HEK293 (cell line): ENCODE results near the gene DUSP12.
A peak's percentile ranks its signal among the peaks of the same experiment; 100 is the strongest.

Source experiments
- CTCF ChIA-PET: fragments of 350-600 bp; formaldehyde crosslinking; extraction: SDS; loops from one replicate; lab custom pipeline; 2021; ENCODE audit warnings: antibody characterized with exemption; lab: Yijun Ruan, JAX
- POLR2A ChIA-PET: fragments of 300-600 bp; formaldehyde crosslinking; extraction: SDS; loops from one replicate; lab custom pipeline; 2020; ENCODE audit warnings: antibody characterized with exemption, inconsistent platforms; lab: Yijun Ruan, JAX
- H3K27ac ChIP-seq: fragments of 200-500 bp; sonication (Bioruptor generic); 2 replicates; pipeline ENCODE4 v1.5.1; 2014; ENCODE audit warnings: low read depth, low read length, control low read depth, inconsistent platforms; ENCODE audit errors: extremely low read depth
- H3K36me3 ChIP-seq, 2 experiments: fragments of 200-500 bp in 1 of 2; sonication (Bioruptor generic) in 1 of 2; 1 replicate in 1 of 2; 2 replicates in 1 of 2; pipeline ENCODE4 v1.5.1; 2014 to 2017; ENCODE audit warnings: inconsistent platforms in 2 of 2, low read length in 2 of 2; ENCODE audit not compliant: control insufficient read depth in 2 of 2, insufficient read depth in 1 of 2
- H3K4me1 ChIP-seq: fragments of 200-500 bp; sonication (Bioruptor generic); 2 replicates; pipeline ENCODE4 v1.5.1; 2014; ENCODE audit warnings: mild to moderate bottlenecking, low read length, inconsistent platforms; ENCODE audit not compliant: control insufficient read depth, insufficient read depth
- H3K4me3 ChIP-seq: 2 replicates; pipeline ENCODE4 v1.5.1; 2011; ENCODE audit warnings: low read depth, mild to moderate bottlenecking, control low read depth, low read length, moderate library complexity
- H3K9me3 ChIP-seq: fragments of 200-500 bp; sonication (Bioruptor generic); 2 replicates; pipeline ENCODE4 v1.5.1; 2014; ENCODE audit warnings: low read depth, low read length, inconsistent platforms; ENCODE audit not compliant: control insufficient read depth, insufficient read depth
- FEZF1 ChIP-seq: fragments of 450-650 bp; formaldehyde crosslinking; IDR thresholded peaks from 2 replicates; pipeline ENCODE4 v1.5.1; 2016; ENCODE audit warnings: missing biosample characterization, missing genetic modification characterization
- PRDM1 ChIP-seq: fragments of 450-650 bp; formaldehyde crosslinking; IDR thresholded peaks from 2 replicates; pipeline ENCODE4; 2016; ENCODE audit warnings: missing biosample characterization, missing genetic modification characterization
- SCRT1 ChIP-seq: fragments of 450-650 bp; formaldehyde crosslinking; IDR thresholded peaks from 2 replicates; pipeline ENCODE4 v1.5.1; 2016; ENCODE audit warnings: missing biosample characterization, missing genetic modification characterization, borderline replicate concordance
- ZBTB17 ChIP-seq: fragments of 450-650 bp; formaldehyde crosslinking; IDR thresholded peaks from 2 replicates; pipeline ENCODE4 v1.5.1; 2016; ENCODE audit warnings: missing biosample characterization, missing genetic modification characterization
- ZEB2 ChIP-seq: fragments of 450-650 bp; formaldehyde crosslinking; IDR thresholded peaks from 2 replicates; pipeline ENCODE4 v1.5.1; 2016; ENCODE audit warnings: missing biosample characterization, missing genetic modification characterization
- ZFHX2 ChIP-seq: fragments of 450-650 bp; formaldehyde crosslinking; conservative IDR thresholded peaks from 2 replicates; pipeline ENCODE4 v1.5.1; 2016; ENCODE audit warnings: missing biosample characterization, missing genetic modification characterization
- ZFP69B ChIP-seq: fragments of 450-650 bp; formaldehyde crosslinking; IDR thresholded peaks from 2 replicates; pipeline ENCODE4 v1.5.1; 2016; ENCODE audit warnings: missing biosample characterization, missing genetic modification characterization
- ZNF239 ChIP-seq: fragments of 450-650 bp; formaldehyde crosslinking; IDR thresholded peaks from 2 replicates; pipeline ENCODE4 v1.5.1; 2016; ENCODE audit warnings: missing biosample characterization, missing genetic modification characterization
- ZNF24 ChIP-seq: fragments of 450-650 bp; formaldehyde crosslinking; IDR thresholded peaks from 2 replicates; pipeline ENCODE4 v1.5.1; 2016; ENCODE audit warnings: missing biosample characterization, missing genetic modification characterization
- ZNF335 ChIP-seq: fragments of 450-650 bp; formaldehyde crosslinking; conservative IDR thresholded peaks from 2 replicates; pipeline ENCODE4 v1.5.1; 2016; ENCODE audit warnings: missing biosample characterization, missing genetic modification characterization
- ZNF350 ChIP-seq: fragments of 450-650 bp; formaldehyde crosslinking; IDR thresholded peaks from 2 replicates; pipeline ENCODE4 v1.5.0; 2017; ENCODE audit warnings: missing biosample characterization, mild to moderate bottlenecking, missing genetic modification characterization
- ZNF366 ChIP-seq: fragments of 450-650 bp; formaldehyde crosslinking; conservative IDR thresholded peaks from 2 replicates; pipeline ENCODE4 v1.5.1; 2016; ENCODE audit warnings: missing biosample characterization, missing genetic modification characterization
- ZNF394 ChIP-seq: fragments of 450-650 bp; formaldehyde crosslinking; IDR thresholded peaks from 2 replicates; pipeline ENCODE4 v1.5.1; 2016; ENCODE audit warnings: missing biosample characterization, missing genetic modification characterization, mild to moderate bottlenecking, moderate library complexity, borderline replicate concordance
- ZNF449 ChIP-seq: fragments of 450-650 bp; formaldehyde crosslinking; IDR thresholded peaks from 2 replicates; pipeline ENCODE4 v1.5.1; 2017; ENCODE audit warnings: missing biosample characterization, mild to moderate bottlenecking, missing genetic modification characterization, moderate library complexity
- ZNF529 ChIP-seq: fragments of 450-650 bp; formaldehyde crosslinking; IDR thresholded peaks from 2 replicates; pipeline ENCODE4 v1.5.1; 2017; ENCODE audit warnings: missing genetic modification characterization, missing biosample characterization; ENCODE audit not compliant: insufficient replicate concordance
- ZNF548 ChIP-seq: fragments of 450-650 bp; formaldehyde crosslinking; IDR thresholded peaks from 2 replicates; pipeline ENCODE4 v1.5.1; 2016; ENCODE audit warnings: missing biosample characterization, missing genetic modification characterization
- ZNF624 ChIP-seq: fragments of 450-650 bp; formaldehyde crosslinking; IDR thresholded peaks from 2 replicates; pipeline ENCODE4 v1.5.1; 2017; ENCODE audit warnings: missing biosample characterization, missing genetic modification characterization
- ZNF629 ChIP-seq: fragments of 450-650 bp; formaldehyde crosslinking; IDR thresholded peaks from 2 replicates; pipeline ENCODE4 v1.5.1; 2017; ENCODE audit warnings: missing biosample characterization, missing genetic modification characterization
- ZNF639 ChIP-seq: fragments of 450-650 bp; formaldehyde crosslinking; IDR thresholded peaks from 2 replicates; pipeline ENCODE4 v1.5.1; 2016; ENCODE audit warnings: missing biosample characterization, missing genetic modification characterization
- ZNF701 ChIP-seq: fragments of 450-650 bp; formaldehyde crosslinking; IDR thresholded peaks from 2 replicates; pipeline ENCODE4 v1.5.1; 2016; ENCODE audit warnings: missing biosample characterization, missing genetic modification characterization
- TF ChIP-seq, protein P1 (sequence below): fragments of 450-650 bp; formaldehyde crosslinking; IDR thresholded peaks from 2 replicates; pipeline ENCODE4 v1.5.1; 2016; ENCODE audit warnings: missing biosample characterization, missing genetic modification characterization
- TF ChIP-seq, protein P2 (sequence below): fragments of 450-650 bp; formaldehyde crosslinking; IDR thresholded peaks from 2 replicates; pipeline ENCODE4 v1.5.1; 2016; ENCODE audit warnings: missing biosample characterization, missing genetic modification characterization

Gene DUSP12

GRCh38 chr1:161706113-161706481 is 43.5 kb upstream of the DUSP12 start (continued):
- no peak for TF ChIP-seq SCRT1 (tag by site-specific recombination)
- no peak for TF ChIP-seq ZNF548 (tag by site-specific recombination)
- TF ChIP-seq ZFHX2 (tag by site-specific recombination): peak; percentile 64
- TF ChIP-seq ZNF350 (tag by site-specific recombination): no peak
- TF ChIP-seq ZNF701: no peak
- 0 out of 2 replicates have a peak, but pooled peaks have one; percentile 38 for TF ChIP-seq ZFP69B (tag by site-specific recombination)
- TF ChIP-seq FEZF1: peak; percentile 26; the same call in 1 of the 2 replicates
- TF ChIP-seq ZNF624 (tag by site-specific recombination): no peak
- TF ChIP-seq, protein P1, sequence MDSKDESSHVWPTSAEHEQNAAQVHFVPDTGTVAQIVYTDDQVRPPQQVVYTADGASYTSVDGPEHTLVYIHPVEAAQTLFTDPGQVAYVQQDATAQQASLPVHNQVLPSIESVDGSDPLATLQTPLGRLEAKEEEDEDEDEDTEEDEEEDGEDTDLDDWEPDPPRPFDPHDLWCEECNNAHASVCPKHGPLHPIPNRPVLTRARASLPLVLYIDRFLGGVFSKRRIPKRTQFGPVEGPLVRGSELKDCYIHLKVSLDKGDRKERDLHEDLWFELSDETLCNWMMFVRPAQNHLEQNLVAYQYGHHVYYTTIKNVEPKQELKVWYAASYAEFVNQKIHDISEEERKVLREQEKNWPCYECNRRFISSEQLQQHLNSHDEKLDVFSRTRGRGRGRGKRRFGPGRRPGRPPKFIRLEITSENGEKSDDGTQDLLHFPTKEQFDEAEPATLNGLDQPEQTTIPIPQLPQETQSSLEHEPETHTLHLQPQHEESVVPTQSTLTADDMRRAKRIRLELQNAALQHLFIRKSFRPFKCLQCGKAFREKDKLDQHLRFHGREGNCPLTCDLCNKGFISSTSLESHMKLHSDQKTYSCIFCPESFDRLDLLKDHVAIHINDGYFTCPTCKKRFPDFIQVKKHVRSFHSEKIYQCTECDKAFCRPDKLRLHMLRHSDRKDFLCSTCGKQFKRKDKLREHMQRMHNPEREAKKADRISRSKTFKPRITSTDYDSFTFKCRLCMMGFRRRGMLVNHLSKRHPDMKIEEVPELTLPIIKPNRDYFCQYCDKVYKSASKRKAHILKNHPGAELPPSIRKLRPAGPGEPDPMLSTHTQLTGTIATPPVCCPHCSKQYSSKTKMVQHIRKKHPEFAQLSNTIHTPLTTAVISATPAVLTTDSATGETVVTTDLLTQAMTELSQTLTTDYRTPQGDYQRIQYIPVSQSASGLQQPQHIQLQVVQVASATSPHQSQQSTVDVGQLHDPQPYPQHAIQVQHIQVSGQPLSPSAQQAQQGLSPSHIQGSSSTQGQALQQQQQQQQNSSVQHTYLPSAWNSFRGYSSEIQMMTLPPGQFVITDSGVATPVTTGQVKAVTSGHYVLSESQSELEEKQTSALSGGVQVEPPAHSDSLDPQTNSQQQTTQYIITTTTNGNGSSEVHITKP (tag by site-specific recombination): peak; percentile 97

- no peak within 1 kb of the TSS; the same call in 1 of the 2 replicates for H3K27ac ChIP-seq
- H3K9me3 ChIP-seq: no peaks in the 10 kb centered on the region
- no peaks in the 10 kb centered on the region for H3K4me1 ChIP-seq
- H3K36me3 ChIP-seq: no peaks in the 10 kb centered on the region
- no peak within 1 kb of the TSS for H3K4me3 ChIP-seq
- CTCF ChIA-PET: interaction anchor here (0.9 to 1.6 kb wide), 2 partner anchors 19 to 37 kb away, joined by 4 to 5 read pairs; no protein-coding TSS in a partner anchor
- POLR2A ChIA-PET: interaction anchor here (1.6 kb wide), 1 partner anchor 20 kb away, joined by 6 read pairs; no protein-coding TSS in a partner anchor
- TF ChIP-seq ZNF335: peak; percentile 50; the same call in 1 of the 2 replicates
- no peak for TF ChIP-seq ZNF239 (tag by site-specific recombination)
- no peak for TF ChIP-seq ZNF639 (tag by site-specific recombination)
- peak; percentile 67 for TF ChIP-seq ZNF366 (tag by site-specific recombination)
- TF ChIP-seq, protein P2, sequence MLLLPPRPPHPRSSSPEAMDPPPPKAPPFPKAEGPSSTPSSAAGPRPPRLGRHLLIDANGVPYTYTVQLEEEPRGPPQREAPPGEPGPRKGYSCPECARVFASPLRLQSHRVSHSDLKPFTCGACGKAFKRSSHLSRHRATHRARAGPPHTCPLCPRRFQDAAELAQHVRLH: no peak
- TF ChIP-seq PRDM1 (tag by site-specific recombination): 0 out of 2 replicates have a peak, but pooled peaks have one; percentile 5
- peak; percentile 36 for TF ChIP-seq ZNF629 (tag by site-specific recombination)
- TF ChIP-seq, protein P1 (tag by site-specific recombination): peak; percentile 77
- 0 out of 2 replicates have a peak, but pooled peaks have one; percentile 12 for TF ChIP-seq ZFP69B (tag by site-specific recombination)
- TF ChIP-seq ZNF529 (tag by site-specific recombination): no peak
- peak; percentile 71; the same call in 1 of the 2 replicates for TF ChIP-seq ZNF449 (tag by site-specific recombination)
- TF ChIP-seq ZNF394 (tag by site-specific recombination): peak; percentile 66; the same call in 1 of the 2 replicates
- peak; percentile 54; the same call in 1 of the 2 replicates for TF ChIP-seq ZBTB17 (tag by site-specific recombination)
- TF ChIP-seq ZEB2 (tag by site-specific recombination): peak; percentile 63; the same call in 1 of the 2 replicates
- TF ChIP-seq ZNF24 (tag by site-specific recombination): 0 out of 2 replicates have a peak, but pooled peaks have one; percentile 17
Measured at GRCh38 chr1:161706482-161707347, 42.9 kb upstream of the DUSP12 start, which contains the start of gene FCRLA. FCRLA (plus strand) TSS chr1:161707229; CDS start chr1:161707265, 36 bp downstream.
